IPS-NIHi7 (cell line): ENCODE data around the gene TDRD1.

ENCODE experiments used
- DNase-seq: peaks from one replicate; pipeline ENCODE4 v3.0.0; 2012; ENCODE audit warnings: mixed read lengths; ENCODE audit errors: extremely low spot score

TDRD1 gene

DNA sequence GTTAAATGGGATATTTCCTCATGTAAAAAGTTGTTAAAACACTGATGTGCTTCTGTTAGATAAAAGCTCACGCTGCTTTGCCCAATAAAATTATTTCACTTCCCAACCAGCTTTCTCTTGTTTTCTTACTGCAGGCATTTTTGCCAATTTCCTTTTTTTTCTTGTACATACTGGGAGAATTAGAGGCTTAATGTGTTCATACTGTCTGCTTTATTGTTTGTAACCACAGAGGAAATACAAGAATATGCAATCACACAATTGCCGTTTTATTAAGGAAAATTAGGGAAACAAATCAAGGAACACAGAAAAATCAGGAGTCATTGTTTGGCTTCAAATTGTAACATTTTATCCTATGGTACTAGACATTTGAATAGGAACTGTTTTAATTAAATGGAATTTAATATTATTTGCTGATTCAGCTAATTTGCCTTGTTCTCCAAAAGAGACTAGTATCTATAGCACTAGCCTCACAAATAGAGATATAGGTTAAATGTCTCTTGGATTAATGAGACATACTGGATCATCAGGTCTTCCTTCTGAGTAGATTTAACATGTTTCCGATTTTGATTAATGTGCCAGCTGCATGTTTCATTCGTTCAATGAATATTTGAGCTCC, 53.5 kb downstream of the TDRD1 start:
- no peak for DNase-seq

DNA sequence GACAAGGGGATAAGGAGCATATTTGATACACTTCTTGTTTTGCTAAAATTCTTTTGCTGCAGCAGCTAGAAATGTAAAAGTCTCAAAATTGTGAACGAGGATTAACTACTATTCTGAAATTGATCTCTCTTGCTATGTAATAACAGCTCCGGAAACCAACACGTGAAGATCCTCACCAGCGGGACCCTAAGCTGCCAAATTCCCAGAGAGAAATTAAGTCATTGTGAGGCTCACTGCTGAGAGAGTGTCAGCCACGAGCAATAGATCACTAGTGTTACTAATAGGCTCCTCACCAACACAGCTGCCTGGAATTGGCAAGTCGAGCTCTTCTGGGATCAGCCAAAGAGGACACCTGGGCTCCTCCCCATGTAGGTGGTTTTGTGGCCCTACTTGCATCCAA, 54.3 kb downstream of the TDRD1 start:
- no peak for DNase-seq

DNA sequence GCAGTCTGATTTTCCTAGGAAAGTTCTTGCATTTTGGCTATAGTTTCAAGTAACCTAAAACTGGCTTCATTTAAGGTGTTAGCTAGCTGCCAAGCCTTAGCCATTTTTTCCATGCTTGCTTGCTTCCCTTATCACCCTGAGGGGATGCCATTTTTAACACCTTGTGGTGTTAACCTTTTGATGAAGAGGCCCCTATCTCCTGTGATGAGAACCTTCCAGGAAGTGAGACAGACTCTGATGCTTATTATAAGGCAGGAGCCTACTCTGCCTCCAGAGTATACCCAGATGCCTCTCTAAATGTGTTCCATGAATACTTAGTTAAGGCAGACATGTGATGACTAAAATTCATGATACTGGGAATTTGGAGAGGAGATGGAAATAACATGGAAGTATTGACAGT, 55.0 kb downstream of the TDRD1 start:
- no peak for DNase-seq

DNA sequence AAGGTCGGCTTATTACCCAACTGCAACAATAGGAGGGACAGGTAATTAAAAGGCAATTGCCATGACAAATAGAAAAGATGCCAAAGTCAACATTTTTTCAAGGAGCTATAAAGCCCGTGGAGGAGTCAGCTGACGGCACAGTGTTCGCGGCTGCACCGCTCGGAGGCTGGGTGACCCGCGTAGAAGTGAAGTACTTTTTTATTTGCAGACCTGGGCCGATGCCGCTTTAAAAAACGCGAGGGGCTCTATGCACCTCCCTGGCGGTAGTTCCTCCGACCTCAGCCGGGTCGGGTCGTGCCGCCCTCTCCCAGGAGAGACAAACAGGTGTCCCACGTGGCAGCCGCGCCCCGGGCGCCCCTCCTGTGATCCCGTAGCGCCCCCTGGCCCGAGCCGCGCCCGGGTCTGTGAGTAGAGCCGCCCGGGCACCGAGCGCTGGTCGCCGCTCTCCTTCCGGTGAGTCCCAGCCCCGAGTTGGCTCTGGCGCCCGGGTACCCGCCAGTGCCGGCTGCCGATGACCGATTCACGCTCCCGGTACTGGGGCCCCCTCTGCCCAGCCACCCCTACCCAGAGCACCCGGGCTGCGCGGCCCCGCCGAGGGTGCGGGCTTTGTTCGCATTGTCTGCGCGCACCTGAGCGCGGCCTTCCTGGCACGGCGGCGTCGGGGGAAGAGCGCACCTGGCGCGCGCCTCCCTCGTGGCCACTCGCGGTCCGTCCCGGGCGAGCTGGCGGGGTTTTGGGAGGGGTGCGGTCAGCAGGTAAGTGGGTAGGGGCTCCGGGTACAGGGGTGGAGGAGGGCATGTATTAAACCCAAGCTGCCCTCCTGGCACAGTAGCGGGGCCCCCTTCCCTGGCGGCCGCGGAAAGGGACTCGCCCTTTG, 60.2 kb downstream of the TDRD1 start, which contains the start of gene VWA2:
Gene VWA2, plus strand, starts transcription at position 138 of the 877 bp plus-strand sequence. CDS start 9,460 bp downstream, outside the sequence.
- DNase-seq: peak; percentile 76

DNA sequence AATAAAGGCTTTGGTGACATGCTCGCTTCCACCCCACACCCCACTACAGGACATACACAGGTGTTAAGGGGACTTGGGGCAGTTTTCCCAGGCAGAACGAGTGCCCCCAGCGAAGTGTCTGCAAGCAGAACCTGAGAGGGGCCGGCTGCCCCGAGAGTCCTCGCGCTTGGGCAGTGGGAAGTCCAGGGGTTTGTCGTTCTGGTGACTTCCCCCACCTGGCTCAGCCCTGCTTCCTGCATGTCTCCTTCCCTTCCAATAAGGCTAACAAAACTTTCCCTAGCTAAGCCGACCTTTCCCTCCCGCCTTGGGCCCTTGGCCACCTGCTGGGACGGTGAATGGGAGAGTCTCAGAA, 60.8 kb downstream of the TDRD1 start:
- no peak for DNase-seq

DNA sequence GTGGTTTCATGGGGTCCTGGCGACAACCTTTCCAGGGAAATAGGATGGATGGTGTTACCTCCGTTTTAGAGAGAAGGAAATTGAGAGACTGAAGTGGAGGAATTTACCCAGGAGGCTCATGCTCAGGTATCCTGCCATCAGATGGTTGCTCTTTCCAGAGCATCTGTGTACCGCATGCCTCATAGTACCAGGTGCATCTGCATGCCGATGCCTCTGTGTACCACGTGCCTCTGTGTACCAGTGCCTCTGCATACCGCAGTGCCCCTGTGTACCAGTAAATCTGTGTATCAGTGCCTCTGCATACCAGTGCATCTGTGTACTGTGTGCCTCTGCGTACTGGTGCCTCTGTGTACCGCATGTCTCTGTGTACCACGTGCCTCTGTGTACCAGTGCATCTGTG, 63.1 kb downstream of the TDRD1 start:
- DNase-seq: no peak

DNA sequence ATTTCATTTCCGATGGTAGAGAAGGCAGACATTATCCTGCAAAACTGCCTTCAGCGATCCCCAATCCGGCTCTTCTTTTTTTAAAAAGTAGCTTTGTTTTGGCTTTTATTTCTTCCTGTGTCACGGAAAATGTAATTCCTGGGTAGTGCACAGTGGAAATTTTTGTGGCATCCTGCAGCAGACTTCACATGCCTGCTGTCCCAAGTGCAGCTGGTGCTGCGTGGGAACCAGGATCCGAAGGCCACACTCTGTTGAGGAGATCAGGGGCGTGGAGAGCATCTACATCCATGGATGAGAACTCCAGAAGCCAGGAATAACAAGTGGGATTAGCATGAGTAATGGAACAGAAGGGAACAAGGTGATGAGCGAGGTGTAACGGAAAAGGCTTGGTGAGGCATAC, 64.5 kb downstream of the TDRD1 start:
- DNase-seq: no peak

DNA sequence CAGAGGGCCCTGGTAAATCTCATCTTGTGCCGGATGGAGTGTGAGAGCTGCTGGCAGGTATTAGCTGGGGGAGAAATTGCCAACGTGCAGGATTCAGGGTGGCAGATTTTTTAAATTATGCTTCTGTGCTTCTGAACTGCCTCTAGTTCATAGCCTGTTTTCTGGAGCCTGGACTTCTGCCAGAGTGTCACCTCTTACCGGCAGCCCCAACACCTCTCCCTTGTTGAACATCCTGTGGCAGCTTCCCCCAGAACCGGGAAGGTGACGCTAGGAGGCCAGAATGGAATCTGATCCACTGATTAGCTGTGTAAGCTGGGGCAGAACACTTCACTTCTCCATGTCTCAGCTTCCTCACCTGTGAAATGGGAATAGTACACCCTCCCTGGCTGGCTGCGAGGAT, 65.0 kb downstream of the TDRD1 start:
- no peak for DNase-seq

DNA sequence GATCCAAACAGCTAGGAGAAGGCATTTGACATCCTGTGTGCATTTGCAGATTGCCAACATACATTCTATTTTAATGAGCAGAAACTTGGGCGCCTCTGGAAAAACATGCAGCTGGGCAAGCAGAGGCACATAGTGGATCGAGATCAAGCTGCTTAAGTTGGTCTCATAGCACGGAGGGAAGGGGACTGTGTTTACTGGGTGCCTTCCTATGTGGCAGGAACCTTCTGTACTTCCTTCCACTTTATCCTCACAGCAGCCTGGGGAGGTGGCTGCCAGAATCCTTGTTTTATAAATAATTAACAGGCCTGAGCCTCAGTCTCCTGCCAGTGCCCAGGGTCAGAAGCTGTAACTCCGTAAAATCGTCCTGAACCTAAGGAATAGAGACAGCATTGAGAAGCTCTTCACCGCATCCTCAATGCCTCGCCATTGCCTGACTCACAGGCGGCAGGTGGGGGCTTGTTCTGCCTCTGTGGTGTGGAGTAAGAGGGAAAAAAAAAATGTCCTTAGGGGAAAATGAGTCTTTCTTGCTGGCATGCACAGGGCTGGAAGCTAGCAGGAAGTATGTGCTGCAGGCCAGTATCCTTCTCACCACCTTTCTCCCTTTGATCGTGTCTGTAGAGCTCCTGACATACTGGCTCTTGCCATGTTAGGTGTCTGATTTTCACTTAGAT, 66.1 kb downstream of the TDRD1 start:
- no peak for DNase-seq

DNA sequence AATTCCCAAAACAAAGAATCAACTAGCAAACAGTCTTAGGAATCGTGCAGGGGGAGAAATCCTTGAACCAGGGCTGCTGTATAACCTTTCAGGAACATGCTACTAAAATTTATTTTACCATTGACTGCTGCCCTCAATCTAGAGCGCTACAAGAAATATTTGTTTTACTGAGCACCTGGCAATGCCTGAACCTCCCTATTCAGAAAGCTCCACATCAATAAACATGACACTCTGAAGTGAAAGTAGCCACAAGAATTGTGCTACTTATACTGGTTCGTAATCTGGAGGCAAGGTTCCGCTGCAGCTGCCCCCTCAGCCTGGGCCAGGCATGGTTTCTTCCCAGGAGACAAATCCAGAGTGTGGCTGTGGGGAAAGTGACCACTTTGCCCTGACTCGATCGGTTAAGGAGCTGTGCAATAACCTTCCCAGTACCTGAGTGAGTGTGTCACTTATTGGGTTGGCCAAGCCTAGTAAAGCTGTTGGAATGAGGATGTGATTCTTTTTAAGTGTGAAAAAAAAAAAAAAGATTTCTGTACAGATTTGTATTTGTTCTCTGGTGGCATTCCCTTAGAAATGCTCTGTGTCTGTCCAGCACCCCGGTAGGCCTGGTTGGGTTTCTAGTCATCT, 67.6 kb downstream of the TDRD1 start:
- DNase-seq: no peak

DNA sequence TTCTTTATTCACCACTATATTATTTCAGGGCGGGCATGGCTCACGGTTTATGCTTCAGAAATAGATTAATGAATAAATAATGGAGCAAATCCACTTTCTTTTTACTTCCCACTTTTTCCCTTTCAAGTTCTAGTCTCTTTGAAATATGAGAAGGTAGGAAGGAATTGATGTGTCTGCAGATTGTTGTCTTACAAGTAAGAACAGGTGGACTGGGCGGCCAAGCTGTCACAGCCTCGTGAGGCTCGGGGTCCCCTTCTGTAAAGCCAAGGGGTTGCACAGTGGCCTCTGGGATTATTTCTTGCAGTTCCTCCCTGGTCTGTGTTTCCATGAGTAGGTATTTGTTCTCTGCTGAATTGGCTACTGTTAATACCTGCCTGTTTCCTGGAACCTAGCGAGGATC, 71.1 kb downstream of the TDRD1 start:
- no peak for DNase-seq

DNA sequence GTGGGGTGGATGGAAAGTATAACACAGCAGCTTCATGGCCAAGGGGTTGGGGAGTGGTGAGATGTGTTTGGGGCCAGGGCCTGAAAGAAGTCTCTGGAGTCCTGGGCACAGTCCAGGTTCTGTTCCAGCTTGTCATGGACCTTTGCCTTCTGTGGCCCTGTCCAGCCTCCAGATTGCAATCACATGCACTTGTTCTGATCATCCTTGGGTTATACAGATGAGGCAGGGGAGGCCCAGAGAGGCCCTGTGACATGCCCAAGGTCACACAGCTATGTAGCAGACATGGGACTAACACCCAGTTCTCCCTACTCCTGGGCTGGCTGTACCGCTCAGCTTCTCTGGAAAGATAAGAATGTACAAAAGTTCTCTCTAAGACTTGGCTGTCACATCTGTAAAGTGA, 71.6 kb downstream of the TDRD1 start:
- no peak for DNase-seq

DNA sequence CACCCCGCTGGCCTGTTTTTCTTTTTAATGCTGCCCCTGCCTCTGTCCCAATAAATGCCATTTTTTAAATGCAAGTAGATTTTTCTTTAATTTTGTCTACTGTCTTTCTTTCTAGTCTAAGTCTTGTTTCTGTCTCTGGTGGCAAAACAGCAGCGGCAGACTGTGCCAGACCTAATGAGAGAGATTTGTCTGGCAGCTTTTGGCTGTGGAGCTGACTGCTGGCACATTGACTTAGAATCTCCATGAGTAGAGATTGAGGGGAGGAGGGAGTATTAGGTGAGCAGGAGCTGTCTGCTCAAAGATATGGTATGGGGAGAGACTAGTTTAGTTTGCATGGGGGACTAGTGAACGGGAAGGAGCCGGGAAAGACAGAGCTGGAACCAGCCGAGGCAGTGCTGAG, 72.9 kb downstream of the TDRD1 start:
- no peak for DNase-seq

DNA sequence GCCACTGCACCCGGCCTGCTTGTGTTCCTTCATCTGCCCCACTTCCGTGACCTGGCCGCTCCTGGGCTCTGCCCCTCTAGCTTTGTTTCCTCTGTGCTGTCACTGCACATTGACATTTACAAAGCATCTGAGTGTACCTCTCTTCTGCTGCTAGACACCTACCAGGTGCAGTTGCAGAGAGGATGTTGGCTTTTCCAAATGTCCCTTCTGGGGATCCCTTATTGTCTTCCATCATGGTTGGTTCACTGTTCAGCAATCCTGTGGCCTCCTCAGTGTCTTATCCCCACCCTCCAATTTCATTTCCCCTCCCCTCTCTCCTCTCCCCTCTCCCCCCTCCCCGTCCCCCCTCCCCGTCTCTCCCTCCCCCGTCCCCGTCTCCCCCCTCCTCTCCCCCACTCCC, 73.7 kb downstream of the TDRD1 start:
- no peak for DNase-seq

DNA sequence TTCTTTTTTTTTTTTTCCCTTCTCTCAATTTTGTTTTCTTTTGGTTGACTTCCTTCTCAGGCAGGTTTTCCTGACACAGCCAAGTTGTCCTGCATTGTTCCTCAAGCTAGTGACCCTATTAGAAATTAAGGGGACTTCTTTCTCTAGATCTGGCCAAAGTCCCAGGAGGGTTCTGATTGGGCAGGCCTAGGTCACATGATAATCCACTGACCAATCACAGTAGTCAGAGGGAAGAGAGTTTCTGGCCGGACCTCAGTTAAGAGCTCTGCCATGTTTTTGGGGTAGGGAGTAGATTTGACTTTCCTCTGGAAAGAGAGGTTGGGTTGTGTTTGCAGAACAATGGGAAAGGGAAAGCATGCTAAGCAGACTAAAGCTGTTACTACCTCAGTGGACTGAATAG, 76.1 kb downstream of the TDRD1 start:
- no peak for DNase-seq

DNA sequence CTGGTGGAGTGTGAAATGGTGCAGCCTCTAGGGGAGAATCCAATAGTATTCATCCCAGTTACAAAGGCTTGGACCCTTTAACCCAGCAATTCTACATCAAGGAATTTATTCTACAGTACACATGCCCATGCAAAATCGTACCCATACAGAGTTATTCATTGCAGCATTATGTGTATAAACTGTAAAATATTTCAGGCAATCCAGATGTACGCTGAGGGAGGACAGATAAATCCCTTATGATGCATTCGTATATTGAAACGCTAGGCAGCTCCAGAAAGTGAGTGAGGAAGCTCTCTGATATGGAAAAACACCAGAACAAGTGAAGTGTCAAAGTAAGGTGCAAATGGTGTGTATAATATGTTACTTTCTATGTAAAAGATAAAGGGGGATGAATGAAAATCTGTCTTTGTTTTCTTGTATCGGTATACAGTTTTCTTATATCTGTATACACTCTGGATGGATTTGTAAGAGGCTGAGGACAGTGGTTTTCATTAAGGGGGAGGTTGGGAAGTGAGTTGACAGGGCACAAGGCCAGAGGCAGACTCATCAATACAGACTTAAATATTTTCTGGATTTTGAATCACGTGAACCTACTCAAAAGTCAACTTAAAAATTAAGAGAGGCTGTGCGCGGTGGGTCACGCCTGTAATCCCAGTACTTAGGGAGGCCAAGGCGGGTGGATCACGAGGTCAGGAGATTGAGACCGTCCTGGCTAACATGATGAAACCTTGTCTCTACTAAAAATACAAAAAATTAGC, 77.0 kb downstream of the TDRD1 start:
- DNase-seq: no peak

DNA sequence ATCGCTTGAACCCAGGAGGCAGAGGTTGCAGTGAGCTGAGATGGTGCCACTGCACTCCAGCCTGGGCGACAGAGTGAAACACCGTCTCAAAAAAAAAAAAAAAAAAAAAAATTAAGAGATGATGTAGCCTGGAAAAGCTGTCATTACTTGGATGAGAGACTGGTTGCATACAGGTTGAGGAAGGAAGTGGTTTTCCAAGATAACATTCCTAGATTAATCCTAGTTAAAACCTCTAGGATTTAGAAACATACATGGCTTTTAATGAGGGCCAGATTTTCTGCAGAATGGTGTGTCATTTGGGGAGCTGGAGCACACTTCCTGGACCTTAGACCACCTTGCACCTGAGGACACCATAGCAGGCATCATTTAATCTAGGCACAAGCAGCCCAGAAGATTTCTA, 77.7 kb downstream of the TDRD1 start:
- DNase-seq: no peak

DNA sequence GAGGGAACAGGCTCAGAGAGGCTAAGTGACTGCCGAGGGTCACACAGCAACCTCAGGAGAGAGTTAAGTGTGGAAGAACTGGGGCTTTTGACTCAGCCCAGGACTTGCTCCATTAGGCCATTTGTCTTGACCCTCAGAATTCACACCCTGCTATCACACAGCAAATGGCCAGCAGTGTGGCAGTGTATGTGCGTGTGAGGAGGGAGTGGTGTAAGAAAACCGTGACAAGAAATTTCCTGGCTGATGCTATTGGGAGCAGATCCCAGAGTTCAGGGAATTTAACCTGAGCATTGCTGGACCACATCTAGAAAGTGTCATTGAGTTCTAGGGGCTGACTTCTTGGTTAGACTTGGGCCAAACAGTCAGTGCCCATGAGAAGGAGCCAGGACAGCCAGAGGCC, 78.3 kb downstream of the TDRD1 start:
- no peak for DNase-seq

DNA sequence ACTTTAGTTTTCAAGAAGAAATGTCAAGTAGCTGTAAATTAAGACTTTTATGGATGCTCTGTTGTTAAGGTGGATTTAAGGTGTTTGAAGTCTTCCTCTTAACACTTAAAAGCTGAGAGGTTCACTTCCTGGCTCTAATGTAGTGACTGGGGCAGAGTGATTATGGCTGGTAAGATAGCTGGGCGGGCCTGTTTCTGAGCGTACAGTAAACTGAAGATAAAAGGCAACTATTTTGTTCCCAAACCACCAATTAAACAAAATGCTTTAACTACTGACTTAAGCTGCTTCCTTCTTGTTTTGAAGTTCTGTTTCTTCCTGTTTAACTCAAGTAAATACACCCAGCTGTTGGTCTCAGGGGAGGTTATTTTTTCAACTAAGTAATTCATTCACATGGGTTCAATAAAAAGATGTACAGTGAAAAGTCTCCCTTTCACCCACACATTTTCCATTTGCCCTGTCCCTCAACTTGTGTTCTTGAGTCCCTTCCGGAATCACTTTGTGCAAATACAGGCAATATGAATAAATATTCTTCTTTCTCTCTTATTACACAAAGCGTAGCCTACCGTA, 79.2 kb downstream of the TDRD1 start:
- no peak for DNase-seq

DNA sequence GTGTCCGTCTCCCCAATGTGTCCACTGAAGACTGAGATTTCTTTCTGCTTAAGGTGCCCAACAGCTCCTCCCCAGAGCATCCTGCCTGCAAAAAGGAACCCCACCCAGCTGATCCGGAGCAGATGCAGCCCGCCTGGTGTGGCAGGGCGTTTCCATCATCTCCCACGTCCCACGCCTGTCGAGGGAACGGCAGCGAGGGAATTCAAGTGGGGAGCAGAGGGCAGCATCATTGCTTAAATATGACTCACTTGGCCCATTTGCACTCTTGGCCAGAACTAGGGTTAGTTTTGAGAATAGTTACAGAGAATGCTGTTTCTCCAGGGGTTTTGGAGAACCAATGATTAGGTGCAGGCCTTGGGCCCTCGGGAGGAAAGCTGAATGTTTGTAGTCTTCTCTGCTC, 80.7 kb downstream of the TDRD1 start:
- DNase-seq: no peak

DNA sequence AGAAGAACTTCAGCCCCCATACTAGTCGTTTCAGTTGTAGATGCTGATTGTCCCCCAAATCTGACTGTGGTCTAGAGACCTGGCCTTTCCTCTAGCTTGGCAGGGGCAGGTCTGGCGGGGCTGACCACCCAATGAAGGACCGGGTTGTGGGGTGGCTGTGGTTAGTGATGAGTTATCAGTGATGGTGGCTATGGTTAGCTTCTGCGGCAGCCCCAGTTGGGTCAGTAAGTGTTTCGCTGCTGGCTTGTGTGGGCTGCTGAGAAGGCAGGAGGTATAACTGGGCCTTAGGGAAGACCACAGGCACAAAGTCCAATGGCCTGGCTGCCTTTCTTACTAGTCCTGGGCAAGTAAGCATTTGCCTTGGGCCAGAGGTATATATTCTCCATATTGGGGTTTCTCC, 81.2 kb downstream of the TDRD1 start:
- DNase-seq: no peak
